ENCODE measurements around the gene CRIM1.

Gene CRIM1

DNA sequence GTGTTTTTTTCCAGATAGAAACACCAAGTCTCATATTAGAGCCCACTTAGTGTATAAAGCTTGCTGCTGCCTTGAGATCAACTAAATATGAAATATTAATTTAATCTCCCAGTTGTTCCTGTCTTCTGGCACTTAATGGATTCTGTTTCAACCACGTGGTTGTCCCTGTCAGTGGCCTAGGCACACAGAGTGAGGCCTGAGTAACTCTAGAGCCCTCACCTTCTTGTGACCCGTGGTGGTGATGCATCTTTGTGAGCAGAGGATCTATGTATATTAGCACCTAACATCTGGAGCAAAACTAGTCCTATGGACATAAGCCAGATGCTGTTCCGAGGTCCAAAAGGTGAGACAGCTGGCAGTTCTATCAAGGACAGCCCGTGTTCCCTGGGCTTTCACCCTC is 167.6 kb downstream of the CRIM1 start:
- H3K27ac ChIP-seq, result no peak overlapping the region
- TF ChIP-seq, protein P1, sequence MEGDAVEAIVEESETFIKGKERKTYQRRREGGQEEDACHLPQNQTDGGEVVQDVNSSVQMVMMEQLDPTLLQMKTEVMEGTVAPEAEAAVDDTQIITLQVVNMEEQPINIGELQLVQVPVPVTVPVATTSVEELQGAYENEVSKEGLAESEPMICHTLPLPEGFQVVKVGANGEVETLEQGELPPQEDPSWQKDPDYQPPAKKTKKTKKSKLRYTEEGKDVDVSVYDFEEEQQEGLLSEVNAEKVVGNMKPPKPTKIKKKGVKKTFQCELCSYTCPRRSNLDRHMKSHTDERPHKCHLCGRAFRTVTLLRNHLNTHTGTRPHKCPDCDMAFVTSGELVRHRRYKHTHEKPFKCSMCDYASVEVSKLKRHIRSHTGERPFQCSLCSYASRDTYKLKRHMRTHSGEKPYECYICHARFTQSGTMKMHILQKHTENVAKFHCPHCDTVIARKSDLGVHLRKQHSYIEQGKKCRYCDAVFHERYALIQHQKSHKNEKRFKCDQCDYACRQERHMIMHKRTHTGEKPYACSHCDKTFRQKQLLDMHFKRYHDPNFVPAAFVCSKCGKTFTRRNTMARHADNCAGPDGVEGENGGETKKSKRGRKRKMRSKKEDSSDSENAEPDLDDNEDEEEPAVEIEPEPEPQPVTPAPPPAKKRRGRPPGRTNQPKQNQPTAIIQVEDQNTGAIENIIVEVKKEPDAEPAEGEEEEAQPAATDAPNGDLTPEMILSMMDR (conservative IDR thresholded peaks at IDR 0.05), result no peak
- TF ChIP-seq ZFX (IDR thresholded peaks at IDR 0.05), result no peak

DNA sequence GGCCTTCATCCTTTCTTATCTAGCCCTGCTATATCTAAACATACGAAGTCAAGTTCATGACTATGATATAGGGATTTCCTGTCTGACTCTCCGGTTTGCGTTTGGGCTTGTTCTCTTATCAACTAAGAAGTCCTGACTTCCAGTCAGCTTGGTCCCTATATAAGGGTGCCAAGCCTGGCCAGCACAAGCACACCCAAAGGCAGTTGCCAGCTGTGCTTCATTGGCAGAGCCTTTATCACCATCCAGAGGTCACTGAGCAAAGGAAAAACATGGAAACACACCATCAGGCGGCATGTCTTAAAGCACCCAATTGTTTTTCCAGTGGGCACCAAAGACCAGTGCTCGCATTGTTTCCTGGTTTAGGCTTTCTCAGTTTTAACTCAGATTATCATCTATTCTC is 169.7 kb downstream of the CRIM1 start:
- H3K27ac ChIP-seq, result no peak overlapping the region
- TF ChIP-seq, protein P1 (conservative IDR thresholded peaks at IDR 0.05), result no peak
- no peak for TF ChIP-seq ZFX (IDR thresholded peaks at IDR 0.05)

DNA sequence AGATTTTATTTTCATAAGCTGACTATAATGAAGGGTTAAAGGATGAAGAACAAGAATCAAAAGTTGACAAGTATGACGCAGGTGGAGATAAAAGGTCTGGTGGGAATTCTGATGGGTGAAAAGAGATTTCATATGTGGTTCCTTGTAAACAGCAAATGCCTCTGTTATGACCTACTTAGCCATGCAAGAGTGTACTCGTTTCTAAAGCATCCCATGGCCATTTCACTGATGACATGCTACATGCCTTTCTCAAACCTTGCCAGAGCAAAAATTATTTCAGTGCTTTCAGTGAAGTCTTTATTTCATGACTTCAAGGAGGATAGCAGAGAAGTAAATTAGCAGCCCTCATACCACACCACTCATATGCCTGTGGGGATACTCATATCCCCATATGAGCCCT is 170.6 kb downstream of the CRIM1 start:
- H3K27ac ChIP-seq, result no peak overlapping the region
- TF ChIP-seq ZFX (IDR thresholded peaks at IDR 0.05), result no peak
- TF ChIP-seq, protein P1 (conservative IDR thresholded peaks at IDR 0.05), result no peak

- no peak overlapping the region for H3K27ac ChIP-seq
- TF ChIP-seq, protein P1 (conservative IDR thresholded peaks at IDR 0.05), result no peak
- TF ChIP-seq ZFX (IDR thresholded peaks at IDR 0.05), result no peak
Observed at GRCh38 chr2:36528274-36528673, 172.7 kb downstream of the CRIM1 start.

DNA sequence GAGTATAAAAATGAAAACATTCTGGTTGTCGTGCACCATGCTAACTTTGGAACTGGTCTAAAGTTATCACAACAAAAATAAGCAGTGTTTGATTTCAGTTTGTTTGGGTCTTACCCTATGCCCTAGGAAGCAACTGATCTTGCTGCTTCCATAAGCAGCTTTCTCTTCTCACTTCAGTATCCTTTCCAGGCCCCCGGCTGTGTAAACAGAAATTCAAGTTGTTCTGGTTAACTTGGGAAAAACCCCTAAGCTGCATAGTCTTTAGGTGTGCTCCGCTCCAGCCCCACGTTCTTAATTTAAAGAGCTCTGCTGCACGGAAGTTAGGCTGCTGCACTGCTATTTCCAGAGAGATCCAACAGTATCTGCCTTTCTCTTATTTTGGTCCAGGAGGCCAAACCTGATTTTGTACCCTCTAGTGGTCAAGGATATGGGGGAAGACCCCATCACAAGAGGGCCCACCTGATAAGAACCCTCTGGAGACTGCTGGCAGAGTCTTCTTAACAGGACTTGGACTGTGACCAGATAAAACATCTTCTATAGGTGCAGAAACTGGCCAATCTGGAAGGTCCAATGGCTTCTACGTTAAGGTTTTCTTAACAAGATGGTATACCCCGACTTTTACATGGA is 173.3 kb downstream of the CRIM1 start:
- TF ChIP-seq, protein P1 (conservative IDR thresholded peaks at IDR 0.05), result no peak
- TF ChIP-seq ZFX (IDR thresholded peaks at IDR 0.05), result no peak

GRCh38 chr2:36530178-36530982 is 174.8 kb downstream of the CRIM1 start:
- H3K27ac ChIP-seq, result no peak overlapping the region
- TF ChIP-seq, protein P1 (conservative IDR thresholded peaks at IDR 0.05), result no peak
- no peak for TF ChIP-seq ZFX (IDR thresholded peaks at IDR 0.05)

More for the DNA sequence above, 173.3 kb downstream of the CRIM1 start:
- H3K27ac ChIP-seq, result no peak overlapping the region

GRCh38 chr2:36530983-36531354 is 175.4 kb downstream of the CRIM1 start:
- TF ChIP-seq ZFX (IDR thresholded peaks at IDR 0.05), result no peak
- TF ChIP-seq, protein P1 (conservative IDR thresholded peaks at IDR 0.05), result no peak
- no peak overlapping the region for H3K27ac ChIP-seq

Measured in C4-2B (cell line).